NCI-H1694 treated with DMSO at 0.1 percent for 48 hours (cell line): ENCODE results near the gene RUNX3.
"Not testable (repeated sequence)": the region's sequence is repeated elsewhere in the genome, so short reads cannot be mapped to it uniquely, and the experiment has no call there.

Experiments
- DNase-seq: peaks from one replicate; lab custom pipeline; 2025; lab: John Stamatoyannopoulos, UW

The RUNX3 gene

DNA sequence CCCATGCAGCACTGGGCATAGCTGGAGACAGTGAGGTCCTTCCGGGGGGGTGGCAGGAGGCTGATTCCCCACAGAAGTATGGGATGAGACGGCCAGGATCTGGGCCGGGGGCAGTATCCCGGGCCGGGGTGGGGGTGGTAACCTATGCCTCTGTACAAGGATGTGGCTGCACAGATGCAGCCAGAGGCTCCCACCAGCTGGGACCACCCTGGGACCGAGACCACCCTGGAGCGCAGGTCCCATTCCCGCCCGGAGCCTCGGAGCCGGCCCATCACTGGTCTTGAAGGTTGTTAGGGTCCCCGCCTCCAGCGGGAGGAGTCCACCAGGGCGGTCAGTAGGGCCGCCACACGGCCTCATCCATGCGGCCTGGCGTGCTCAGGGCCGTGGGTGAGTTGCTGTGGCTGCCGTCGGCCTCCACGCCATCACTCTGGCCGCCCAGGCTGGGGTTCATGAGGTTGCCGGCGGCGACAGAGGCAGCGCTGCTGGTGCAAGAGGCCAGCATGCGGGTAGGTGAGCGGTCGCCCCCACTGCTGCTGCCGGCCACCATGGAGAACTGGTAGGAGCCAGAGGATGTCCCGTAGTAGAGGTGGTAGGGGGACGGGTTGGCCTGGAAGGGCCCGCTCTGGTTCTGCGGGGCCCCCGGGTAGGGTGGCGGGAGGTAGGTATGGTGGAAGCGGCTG is 28.1 kb downstream of the RUNX3 start:
- no peak for DNase-seq

DNA sequence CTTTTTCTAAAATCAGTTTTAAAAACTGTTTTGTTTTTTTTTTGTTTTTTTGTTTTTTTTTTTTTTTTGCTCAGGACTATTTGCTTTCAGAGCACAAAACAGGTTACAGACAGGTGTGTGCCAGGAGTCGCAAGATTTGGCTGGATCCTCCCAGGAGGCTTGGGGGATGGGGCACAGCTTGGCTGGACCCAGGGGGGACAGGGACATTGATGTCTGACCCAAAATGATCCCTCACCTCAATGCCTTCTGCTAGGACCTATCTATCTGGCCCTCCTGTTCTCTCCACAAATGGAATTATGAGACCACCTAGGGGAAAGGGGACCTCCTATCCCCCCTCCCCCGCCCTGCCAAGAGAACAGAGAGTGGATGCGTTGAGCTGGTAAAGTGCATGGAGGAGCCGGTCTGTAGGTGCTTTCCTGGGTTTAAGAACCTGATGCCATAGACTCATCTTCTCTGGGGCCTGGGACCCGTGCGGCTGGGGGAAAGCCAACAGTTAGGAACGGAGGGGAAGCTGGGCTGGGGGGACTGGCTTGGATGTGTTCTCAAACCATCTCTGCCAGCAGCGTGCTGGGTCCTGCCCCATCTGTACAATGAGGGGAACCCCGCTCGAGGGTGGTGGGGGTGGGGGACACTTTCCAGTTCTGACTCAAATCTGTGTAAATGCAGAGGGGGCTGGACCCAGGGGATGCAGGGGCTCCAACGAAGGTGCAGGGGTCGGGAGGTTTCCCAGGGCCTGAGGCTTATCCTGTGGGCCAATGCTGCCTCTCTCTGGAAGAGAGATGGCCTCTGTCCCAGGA is 28.9 kb downstream of the RUNX3 start:
- no peak for DNase-seq

DNA sequence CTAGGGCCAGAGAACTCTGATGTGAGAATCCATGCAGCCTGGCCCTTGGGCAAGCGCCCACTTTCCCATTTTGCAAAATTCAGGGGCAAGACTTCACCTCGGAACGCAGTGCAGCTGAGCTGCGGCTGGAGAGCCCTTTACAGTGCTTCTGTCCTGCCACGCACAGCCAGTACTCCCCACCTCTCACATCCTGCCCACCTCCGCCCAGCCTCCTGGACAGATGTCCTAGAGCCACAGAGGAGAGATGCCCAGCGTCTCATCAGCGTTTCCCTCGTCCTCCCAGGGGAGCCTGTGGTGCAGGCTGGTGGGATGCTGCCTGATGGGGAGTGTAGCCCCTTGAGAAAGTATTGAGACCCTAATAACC is 29.6 kb downstream of the RUNX3 start:
- no peak for DNase-seq

DNA sequence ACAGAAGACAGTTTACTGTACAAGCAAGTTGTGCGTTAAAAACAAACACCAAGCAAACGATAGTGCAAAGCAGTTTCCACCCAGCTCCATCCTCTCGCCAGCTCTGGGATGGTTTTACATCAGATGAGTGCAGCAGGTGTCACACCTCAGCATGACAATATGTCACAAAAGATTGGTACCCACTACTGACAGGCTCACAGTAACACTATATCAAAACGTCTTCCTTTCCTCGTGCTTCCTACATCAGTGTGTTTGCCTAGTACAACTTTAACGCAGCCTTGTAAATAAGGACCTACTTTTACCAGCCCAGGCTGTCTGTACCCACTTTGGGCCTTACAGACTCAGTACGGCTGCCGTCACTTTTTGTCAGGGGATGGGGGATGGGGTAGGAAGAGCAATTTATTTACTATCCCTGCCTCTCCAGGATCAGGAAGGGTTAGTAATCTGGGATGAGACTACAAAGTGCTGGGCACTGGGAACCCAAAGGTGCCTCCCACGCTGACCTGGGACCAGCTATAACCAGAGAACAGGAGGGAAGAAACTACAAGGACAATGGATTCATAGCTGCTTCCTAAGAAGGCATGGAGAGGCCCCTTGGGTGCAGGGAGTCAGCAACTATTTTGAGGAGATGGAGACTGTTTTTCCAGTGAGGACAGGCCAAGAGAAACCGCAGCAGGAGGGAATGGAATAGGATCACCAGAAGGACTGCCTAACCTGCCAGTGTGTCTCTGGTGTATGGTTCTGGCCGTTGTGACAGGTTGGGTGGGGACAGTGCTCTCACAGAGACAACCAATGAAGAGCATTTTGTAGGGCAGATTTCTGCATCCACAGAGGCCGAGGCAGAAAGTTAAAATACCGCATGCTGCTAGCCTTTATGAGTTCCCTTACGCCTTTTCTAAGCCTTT is 30.2 kb downstream of the RUNX3 start:
- no peak for DNase-seq

DNA sequence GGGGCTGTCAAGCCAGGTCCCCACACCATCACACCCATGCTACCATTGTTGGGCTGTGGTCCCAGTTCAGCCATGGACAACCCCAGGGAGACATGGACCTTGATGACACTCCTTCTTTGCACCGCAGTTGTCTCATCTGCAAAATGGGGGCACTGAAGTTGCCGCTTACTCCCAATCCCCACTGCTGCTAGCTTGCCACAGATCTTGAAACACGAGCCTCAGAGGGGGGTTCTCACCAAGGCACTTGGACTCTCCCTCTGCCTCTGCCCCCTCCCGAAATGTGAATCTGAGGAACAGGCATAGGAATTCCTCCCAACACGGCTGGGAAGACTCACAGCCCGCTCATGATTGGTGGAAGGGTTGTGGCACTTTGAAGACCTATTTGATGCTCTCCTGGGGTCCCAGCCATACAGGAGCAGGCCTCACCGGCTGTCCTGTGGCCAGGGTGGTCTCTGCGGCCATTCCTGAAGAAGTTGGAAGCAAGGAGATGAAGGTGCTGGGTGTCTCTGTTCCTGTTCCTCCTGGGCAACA is 31.1 kb downstream of the RUNX3 start:
- no peak for DNase-seq

DNA sequence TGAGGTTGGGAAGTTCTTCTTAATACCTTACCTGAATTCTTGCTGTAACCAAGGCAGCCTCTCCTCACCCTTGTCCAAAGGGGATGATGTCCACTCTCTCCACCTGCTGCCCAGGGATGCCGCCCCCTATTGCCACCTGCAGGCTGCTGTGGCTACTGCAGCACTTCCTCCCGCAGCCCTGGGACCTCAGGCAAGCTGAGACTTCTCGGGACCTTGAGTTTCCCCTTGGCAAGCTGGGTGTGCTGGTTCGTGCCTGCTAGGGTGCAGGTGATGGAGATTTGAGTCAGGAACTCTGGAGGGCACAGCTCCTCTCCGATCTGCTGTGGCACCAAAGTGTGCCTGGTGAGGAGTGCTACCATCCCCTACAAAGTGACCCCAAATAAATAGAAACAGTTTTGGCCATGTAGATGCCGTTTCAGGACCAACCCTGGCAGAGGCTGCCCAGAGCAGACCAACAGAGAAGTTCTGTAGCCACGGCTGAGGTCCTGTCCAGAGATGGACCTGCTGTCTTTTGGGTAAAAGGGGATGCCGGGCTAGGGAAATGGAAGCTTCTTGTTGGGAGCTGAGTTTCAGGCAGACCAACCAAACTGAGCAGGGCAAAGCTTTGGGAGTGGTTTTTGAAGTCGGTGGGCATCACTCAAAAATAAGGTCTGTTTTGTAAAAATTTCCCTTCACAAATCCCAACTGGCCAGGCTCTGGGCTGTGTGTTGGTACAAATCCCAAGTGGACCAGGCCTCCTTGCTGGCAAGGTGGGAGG is 31.7 kb downstream of the RUNX3 start:
- no peak for DNase-seq

DNA sequence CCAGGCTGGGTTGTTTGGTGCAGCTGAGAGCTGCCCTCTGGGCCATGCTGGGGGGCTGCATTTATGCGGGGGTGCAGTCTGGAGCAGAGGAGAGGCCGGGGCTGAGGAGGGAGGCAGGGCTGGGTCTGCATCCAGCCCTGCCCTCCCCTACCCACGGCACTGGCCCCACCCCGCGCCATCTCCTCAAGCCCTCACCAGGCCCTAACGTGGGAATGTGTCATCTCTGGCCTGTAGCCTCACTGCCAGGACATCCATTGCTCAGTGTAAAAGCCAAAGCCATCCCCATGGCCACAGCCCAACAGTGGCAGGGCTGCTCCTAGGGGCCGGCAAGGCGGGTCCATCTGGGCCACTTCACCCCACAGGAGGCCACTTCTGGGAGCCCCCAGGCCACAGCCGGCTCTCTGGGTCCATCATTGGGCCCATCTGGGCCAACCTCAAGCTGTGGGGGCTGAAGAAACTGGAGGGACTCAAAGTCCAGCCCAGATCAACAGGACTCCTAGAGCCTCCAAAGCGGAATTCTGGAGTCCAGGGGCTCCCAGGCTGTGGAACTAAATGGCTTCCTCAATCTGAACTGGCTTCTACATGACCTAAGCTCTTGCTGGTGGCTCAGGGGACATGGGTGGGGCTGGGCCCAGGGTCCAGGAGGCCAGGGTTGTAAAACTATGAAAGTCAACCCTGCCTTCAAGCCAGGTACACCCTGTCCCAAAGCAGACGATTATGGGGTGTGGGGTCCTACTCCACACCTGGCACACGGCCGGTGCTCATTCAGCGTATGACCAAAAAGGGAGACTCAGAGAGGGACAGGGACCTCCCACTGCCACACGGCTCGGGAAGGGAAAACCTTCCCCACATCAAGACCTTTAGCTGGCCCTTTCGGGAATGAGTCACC is 32.6 kb downstream of the RUNX3 start:
- no peak for DNase-seq

DNA sequence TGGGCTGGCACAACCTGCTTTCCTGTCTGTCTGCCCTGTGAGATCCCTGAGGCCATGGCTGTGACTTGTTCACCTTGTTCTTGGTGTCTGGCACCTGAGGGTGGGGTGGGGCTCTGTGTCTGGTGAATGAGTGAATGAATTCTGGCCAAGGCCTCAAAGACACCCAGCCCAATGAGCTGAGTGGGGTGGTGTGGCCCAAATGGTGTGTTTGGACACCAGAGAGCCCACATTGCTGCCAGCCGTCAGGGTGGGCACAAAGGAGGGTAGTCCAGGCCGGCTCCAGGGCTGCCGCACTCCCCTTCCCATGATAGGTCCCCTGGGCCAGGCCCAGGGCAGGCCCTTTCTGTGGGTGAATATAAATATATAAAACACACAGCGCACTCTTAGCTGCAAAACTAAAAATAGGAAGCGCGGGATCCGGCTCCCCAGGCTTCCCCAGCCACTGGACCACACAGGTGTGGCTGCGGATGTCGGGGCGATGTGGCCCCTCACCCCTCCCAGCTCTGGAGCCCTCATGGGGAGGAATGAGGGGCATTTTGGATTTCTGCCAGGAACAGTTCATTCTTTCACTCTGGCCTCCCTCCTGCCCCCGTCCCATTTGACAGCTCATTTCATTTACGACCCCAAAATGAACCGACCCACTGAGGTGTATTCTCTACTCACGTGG is 33.3 kb downstream of the RUNX3 start:
- DNase-seq = no peak

DNA sequence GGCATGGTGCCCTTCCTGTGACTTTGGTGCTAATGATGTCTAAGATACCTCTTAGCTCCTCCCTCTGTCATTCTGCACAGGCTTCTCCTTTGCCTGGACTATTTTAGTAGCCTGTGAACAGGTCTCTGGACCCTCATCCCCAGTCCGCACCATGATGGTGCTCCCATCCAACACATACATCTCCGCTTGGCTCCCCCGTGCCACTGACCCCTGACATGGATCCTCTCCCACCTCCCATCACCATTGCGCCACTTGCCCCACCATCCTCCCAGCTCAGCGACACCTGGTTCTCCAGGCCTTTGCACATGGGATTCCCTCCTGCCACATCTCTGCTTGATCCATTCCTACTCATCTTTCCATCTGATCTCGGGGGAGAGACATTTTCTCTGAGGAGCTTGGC is 33.9 kb downstream of the RUNX3 start:
- no peak for DNase-seq

DNA sequence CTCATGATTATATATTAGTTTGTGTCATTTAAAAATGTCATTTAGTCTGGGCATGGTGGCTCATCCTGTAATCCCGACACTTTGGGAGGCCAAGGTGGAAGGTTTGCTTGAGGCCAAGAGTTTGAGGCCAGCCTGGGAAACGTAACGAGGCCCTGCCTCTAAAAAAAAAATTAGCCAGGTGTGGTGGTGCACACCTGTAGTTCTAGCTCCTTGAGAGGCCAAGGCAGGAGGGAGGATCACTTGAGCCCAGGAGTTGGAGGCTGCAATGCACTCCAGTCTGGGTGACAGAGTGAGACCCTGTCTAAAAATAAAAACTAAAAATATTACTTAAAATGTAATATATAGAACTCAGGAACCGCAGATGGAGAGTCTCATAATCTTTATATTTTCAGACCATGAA is 34.6 kb downstream of the RUNX3 start:
- DNase-seq = no peak

DNA sequence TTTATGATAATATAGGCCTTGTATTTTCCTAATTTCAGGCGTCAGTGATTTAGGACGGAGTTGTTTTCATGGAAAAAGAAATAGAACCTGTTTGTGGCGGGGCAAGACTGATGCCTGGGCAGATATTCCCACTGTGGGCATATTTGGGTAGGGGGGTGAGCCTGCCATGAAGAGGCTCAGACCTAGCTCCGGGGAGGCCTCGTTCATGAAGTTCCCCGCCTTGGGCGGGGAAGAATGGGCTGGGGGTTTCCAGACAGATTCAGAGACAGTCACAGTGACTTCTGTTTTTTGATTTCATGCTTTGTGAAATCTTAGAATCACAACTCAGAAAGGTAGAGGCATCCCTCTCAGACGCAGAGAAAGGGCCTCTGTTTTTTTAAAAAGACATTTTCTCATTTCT is 36.1 kb downstream of the RUNX3 start:
- DNase-seq = no peak

DNA sequence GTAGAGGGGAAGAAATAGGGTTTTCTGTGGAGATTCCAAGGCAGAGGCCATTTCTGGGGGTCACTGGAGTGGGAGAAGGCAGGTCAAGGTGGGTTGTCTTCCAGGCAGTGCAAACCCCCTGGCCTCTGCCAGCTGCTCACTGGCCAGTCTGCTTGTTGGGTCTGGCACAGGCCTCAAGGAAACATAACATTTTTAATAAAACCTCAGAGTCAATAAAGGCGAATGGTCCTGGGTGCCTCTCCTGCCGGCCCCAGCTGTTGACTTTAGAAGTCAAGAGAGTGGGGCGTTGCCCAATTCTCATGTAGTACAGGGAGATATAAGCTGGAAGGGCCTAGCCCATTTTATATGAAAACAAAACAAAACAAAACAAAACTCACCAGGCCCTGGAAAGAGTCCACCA is 36.6 kb downstream of the RUNX3 start:
- DNase-seq = no peak

DNA sequence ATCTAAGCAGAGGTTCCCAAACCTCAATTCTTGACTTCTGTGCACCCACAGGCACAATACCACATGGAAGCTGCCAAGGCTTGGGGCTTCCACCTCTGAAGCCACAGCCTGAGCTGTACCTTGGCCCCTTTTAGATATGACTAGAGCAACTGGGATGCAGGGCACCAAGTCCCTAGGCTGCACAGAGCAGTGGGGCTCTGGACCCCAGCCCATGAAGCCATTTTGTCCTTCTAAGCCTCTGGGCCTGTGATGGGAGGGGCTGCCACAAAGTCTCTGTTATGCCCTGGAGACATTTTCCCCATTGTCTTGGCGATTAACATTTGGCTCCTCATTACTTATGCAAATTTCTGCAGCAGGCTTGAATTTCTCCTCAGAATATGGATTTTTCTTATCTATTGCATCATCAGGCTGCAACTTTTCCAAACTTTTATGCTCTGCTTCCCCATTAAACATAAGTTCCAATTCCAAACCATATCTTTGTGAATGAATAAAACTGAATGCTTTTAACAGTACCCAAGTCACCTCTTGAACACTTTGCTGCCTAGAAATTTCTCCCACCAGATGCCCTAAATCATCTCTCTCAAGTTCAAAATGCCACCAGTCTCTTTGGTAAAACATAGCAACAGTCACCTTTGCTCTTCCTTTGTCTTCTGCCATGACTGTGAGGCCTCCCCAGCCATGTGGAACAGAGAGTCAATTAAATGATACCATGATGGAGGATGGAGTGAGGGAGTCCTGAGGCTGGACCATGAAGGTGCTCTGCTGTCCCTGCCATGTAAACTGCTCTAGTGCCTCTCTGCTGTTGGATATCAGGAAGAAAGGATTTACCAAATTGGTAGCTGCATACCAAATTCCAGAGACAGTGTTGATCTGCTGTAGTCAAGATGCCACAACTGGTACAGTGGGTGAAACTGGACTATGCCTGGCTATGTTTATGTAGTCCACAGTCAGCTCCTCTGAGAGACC is 37.6 kb downstream of the RUNX3 start:
- DNase-seq = no peak

DNA sequence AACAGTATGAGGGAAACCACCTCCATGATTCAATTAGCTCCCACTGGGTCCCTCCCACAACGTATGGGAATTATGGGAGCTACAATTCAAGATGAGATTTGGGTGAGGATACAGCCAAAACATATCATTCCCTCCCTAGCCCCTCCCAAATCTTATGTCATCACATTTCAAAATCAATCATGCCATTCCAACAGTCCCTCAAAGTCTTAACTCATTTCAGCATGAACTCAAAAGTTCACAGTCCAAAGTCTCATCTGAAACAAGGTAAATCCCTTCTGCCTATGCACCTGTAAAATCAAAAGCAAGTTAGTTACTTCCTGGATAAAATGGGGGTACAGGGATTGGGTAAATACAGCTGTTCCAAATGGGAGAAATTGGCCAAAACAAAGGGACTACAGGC is 38.7 kb downstream of the RUNX3 start:
- not testable (repeated sequence) for DNase-seq

DNA sequence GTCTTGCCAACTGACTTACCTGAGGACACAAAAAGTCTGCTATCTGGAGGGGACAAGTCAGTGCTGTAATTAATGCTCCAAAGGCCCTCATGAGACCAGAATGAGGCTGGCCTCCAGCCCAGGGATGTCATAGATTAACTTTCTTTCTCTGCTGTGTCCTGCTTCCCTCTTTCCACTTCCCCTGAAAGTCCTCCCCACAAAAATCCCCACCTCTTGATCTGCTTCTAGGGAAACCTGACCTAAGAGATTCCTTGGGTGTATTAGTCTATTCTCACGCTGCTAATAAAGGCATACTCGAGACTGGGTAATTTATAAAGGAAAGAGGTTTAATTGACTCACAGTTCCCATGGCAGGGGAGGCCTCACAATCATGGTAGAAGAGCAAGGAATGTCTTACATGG is 39.2 kb downstream of the RUNX3 start:
- DNase-seq = no peak

DNA sequence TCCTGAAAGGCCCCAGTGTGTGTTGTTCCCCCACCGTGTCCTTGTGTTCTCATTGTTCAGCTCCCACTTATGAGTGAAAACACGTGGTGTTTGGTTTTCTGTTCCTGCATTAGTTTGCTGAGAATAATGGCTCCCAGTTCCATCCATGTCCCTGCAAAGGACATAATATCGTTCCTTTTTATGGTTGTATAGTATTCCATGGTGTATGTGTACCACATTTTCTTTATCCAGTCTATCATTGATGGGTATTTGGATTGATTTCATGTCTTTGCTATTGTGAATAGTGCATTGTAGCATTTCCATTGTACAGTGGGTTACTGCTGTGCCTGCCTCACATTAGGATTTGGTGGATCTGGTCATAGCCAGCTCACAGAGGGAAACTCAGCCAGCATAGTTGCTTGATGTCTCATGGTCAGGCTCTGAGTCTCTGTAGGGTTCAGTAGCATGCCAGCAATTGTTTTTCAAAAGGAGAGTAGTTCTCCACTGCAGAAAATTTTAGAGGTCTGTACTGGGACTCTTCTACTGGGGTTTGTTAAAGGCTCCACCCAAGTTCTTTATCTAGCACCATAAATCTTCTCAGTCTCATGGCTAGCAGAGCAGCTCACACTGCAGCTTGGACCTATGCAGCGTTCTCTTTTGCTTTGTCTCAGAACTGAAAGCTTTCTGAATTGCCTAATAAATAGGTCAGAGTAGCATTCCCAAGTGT is 41.0 kb downstream of the RUNX3 start:
- no peak for DNase-seq

DNA sequence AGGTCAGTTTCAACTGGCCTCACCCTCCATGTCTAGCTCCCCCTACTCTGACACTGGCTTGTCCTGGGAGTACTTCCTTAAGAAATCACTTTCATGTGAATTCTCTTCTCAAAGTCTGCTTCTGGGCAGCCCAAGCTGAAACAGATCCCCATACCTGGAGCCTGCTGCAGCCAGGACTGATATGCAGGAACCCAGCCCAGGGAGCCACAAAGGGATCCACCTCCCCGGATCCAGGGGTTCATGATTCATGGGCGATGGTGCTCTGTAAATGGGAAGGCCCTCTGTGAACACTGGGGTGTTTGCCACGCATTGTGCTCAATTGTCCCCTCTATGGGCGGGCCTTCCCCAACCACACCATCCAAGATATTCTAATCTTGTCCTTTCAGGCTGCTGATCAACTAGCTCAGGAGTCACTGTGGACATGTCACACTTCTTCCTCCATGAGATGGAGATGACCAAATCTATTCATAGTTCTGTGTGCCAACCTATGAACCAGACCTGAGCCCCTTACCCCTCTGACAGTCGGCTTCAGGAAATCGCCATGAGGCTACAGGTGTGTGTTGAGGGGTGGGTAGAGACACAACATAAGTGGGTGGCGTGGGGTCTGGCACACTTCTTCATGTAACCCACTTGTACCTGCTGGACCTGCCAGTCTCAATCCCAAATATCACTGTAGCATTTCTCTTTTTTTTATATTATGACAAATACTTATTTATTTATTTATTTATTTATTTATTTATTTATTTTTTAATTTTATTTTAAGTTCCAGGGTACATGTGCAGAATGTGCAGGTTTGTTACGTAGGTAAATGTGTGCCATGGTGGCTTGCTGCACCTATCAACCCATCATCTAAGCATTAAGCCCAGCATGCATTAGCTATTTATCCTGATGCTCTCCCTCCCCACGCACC is 41.8 kb downstream of the RUNX3 start:
- no peak for DNase-seq
